Measurements from ENCODE around the gene NKD2.

NKD2 gene

GRCh38 chr5:1074226-1074625 is 65.6 kb downstream of the NKD2 start:
- no peak for TF ChIP-seq CTCF (IDR thresholded peaks at IDR 0.05; ENCODE audit: low read depth, low read length)
- no peak for DNase-seq (ENCODE audit: extremely low read depth, low read depth)

- no peak for TF ChIP-seq CTCF (IDR thresholded peaks at IDR 0.05; ENCODE audit: low read depth, low read length)
- DNase-seq (ENCODE audit: extremely low read depth, low read depth) = no peak
Measured at GRCh38 chr5:1074816-1075554, 66.4 kb downstream of the NKD2 start.

- DNase-seq (ENCODE audit: extremely low read depth, low read depth) = no peak
- no peak for TF ChIP-seq CTCF (IDR thresholded peaks at IDR 0.05; ENCODE audit: low read depth, low read length)
Measured at GRCh38 chr5:1075555-1075881, 66.9 kb downstream of the NKD2 start.

GRCh38 chr5:1075931-1076330 is 67.3 kb downstream of the NKD2 start:
- no peak for DNase-seq (ENCODE audit: extremely low read depth, low read depth)
- TF ChIP-seq CTCF (IDR thresholded peaks at IDR 0.05; ENCODE audit: low read depth, low read length) = no peak

GRCh38 chr5:1076406-1076805 is 67.8 kb downstream of the NKD2 start:
- no peak for TF ChIP-seq CTCF (IDR thresholded peaks at IDR 0.05; ENCODE audit: low read depth, low read length)
- DNase-seq (ENCODE audit: extremely low read depth, low read depth) = no peak

- DNase-seq (ENCODE audit: extremely low read depth, low read depth) = no peak
- no peak for TF ChIP-seq CTCF (IDR thresholded peaks at IDR 0.05; ENCODE audit: low read depth, low read length)
Measured at GRCh38 chr5:1077026-1077425, 68.4 kb downstream of the NKD2 start.

- DNase-seq (ENCODE audit: extremely low read depth, low read depth) = no peak
- no peak for TF ChIP-seq CTCF (IDR thresholded peaks at IDR 0.05; ENCODE audit: low read depth, low read length)
Measured at GRCh38 chr5:1077491-1078020, 69.0 kb downstream of the NKD2 start.

All from AG09319 (cell line).